Subcutaneous adipose tissue (tissue), 4 donors: ENCODE data around the gene LIPT2. TPM values are rescaled to one million over a fixed set of nuclear protein-coding genes. Genes with fewer than 3 reads are reported as not detected.

Experiments
- small RNA-seq: library from RNA; depleted of rRNA; stranded (forward); fragments of <200 nt; gene quantifications from one replicate; pipeline ENCODE3, GENCODE V24; 2016
- total RNA-seq, 4 donors: library from RNA; depleted of rRNA; stranded (reverse); fragments of >200 nt; gene quantifications; one replicate each; pipeline ENCODE4 v1.1.0, GENCODE V29; 2016

LIPT2 gene
- total RNA-seq, 4 donors from 2014 or later: 2.1 to 9.4 (median 3.3) TPM

Small RNAs within 50 kb of the gene (small RNA-seq; reads per million reads assigned to genes)
- not detected for gene CYCSP27

Other genes with a start within 250 kb of the LIPT2 start
- 1 to 10 TPM in 1 of 4 donors, under 1 TPM in 2, not detected in 1; 0.38 to 1.4 (median 0.66) TPM for gene P4HA3, start 182.1 kb downstream of the LIPT2 start, total RNA-seq
- gene PGM2L1, start 95.3 kb downstream of the LIPT2 start, total RNA-seq: 1 to 10 TPM; 2.1 to 8.7 (median 3.8) TPM
- gene KCNE3, start 26.2 kb downstream of the LIPT2 start, total RNA-seq: 10 to 100 TPM; 13.7 to 44.4 (median 21.0) TPM
- 10 to 100 TPM; 10.1 to 18.0 (median 14.8) TPM for gene POLD3, start 98.9 kb upstream of the LIPT2 start, total RNA-seq
- gene CHRDL2, start 237.7 kb upstream of the LIPT2 start, total RNA-seq: not detected